ENCODE measurements around the gene BCKDK.

- TF ChIP-seq MAX (CRISPR knock-in tag; IDR thresholded peaks at IDR 0.05), result no peak
- no peak for TF ChIP-seq ARID4B (CRISPR knock-in tag; IDR thresholded peaks at IDR 0.05; ENCODE audit: borderline replicate concordance)
- no peak for TF ChIP-seq NFYB (CRISPR knock-in tag; conservative IDR thresholded peaks at IDR 0.05; ENCODE audit: low read depth)
- no peak for TF ChIP-seq CTCF (IDR thresholded peaks at IDR 0.05)
- TF ChIP-seq ZSCAN18 (CRISPR knock-in tag; IDR thresholded peaks at IDR 0.05), result no peak
- no peak for TF ChIP-seq NR2C2 (CRISPR knock-in tag; IDR thresholded peaks at IDR 0.05)
- no peak for TF ChIP-seq FOXJ3 (CRISPR knock-in tag; IDR thresholded peaks at IDR 0.05; ENCODE audit: borderline replicate concordance)
- TF ChIP-seq ZNF121 (CRISPR knock-in tag; IDR thresholded peaks at IDR 0.05), result no peak
- no peak for TF ChIP-seq USF2 (CRISPR knock-in tag; IDR thresholded peaks at IDR 0.05)
- no peak for TF ChIP-seq SP1 (CRISPR knock-in tag; conservative IDR thresholded peaks at IDR 0.05)
- TF ChIP-seq MXD4 (CRISPR knock-in tag; IDR thresholded peaks at IDR 0.05; ENCODE audit: borderline replicate concordance), result no peak
- no peak for TF ChIP-seq ATF2 (CRISPR knock-in tag; IDR thresholded peaks at IDR 0.05; ENCODE audit: borderline replicate concordance, low read depth)
- TF ChIP-seq ETV6 (CRISPR knock-in tag; IDR thresholded peaks at IDR 0.05), result no peak
Observed at GRCh38 chr16:31131841-31132271, 23.7 kb downstream of the BCKDK start.

All from WTC11 (cell line).